SK-N-SH (cell line): Measurements from ENCODE around the gene SCN3B. TPM values are rescaled to one million over a fixed set of nuclear protein-coding genes. Genes with fewer than 3 reads are reported as not detected.

ENCODE experiments used
- CTCF ChIA-PET: fragments of 300-600, 350-600 bp; formaldehyde crosslinking; extraction: SDS; loops from one replicate; lab custom pipeline; 2021; lab: Yijun Ruan, JAX
- POLR2A ChIA-PET: fragments of 350-600 bp; sonication (Branson Sonifier 250); formaldehyde crosslinking; extraction: SDS; loops from one replicate; lab custom pipeline; 2020; ENCODE audit warnings: antibody characterized with exemption, inconsistent platforms; lab: Yijun Ruan, JAX
- DNase-seq: peaks from one replicate; pipeline ENCODE4 v3.0.0; 2012
- H2AFZ ChIP-seq: fragments of 200-600 bp; sonication (generic); 2 replicates; pipeline ENCODE4 v1.8.1; 2016; ENCODE audit warnings: antibody characterized with exemption, mild to moderate bottlenecking, low read depth
- H3F3A ChIP-seq: fragments of 200-600 bp; sonication (generic); replicated peaks from 2 replicates; pipeline ENCODE3; 2016; ENCODE audit warnings: antibody characterized with exemption, mild to moderate bottlenecking; ENCODE audit not compliant: insufficient read depth
- H3K27ac ChIP-seq, 2 experiments: fragments of 200-500 bp in 1 of 2; fragments of 200-600 bp in 1 of 2; sonication (Bioruptor generic) in 1 of 2; sonication (generic), shearing (Covaris generic) in 1 of 2; 2 replicates each; pipeline versions ENCODE4 v1.5.1 to v1.6.1; 2014 to 2016; ENCODE audit warnings: low read depth in 2 of 2, inconsistent platforms in 1 of 2, low read length in 1 of 2, mild to moderate bottlenecking in 1 of 2, mixed read lengths in 1 of 2
- H3K27me3 ChIP-seq: fragments of 200-600 bp; sonication (generic), shearing (Covaris generic); 2 replicates; pipeline ENCODE4 v1.6.1; 2016; ENCODE audit warnings: mixed run types; ENCODE audit not compliant: insufficient read depth
- H3K36me3 ChIP-seq, 2 experiments: fragments of 200-500 bp in 1 of 2; fragments of 200-600 bp in 1 of 2; sonication (Bioruptor generic) in 1 of 2; sonication (generic) in 1 of 2; replicated peaks in 1 of 2; 2 replicates each; pipeline versions ENCODE3 to v1.5.1; 2014 to 2016; ENCODE audit warnings: low read length in 1 of 2, mild to moderate bottlenecking in 1 of 2; ENCODE audit not compliant: insufficient read depth in 2 of 2, control insufficient read depth in 1 of 2
- H3K4me1 ChIP-seq, 2 experiments: fragments of 200-500 bp in 1 of 2; fragments of 200-600 bp in 1 of 2; sonication (Bioruptor generic) in 1 of 2; sonication (generic), shearing (Covaris generic) in 1 of 2; 2 replicates each; pipeline versions ENCODE4 v1.5.1 to v1.6.1; 2014 to 2016; ENCODE audit warnings: low read depth in 1 of 2, low read length in 1 of 2, mixed run types in 1 of 2; ENCODE audit not compliant: insufficient read depth in 2 of 2, control insufficient read depth in 1 of 2
- H3K4me2 ChIP-seq: fragments of 200-600 bp; sonication (generic), shearing (Covaris generic); 2 replicates; pipeline ENCODE4 v1.6.1; 2017; ENCODE audit warnings: mixed run types
- H3K4me3 ChIP-seq, 2 experiments: fragments of 200-500 bp in 1 of 2; fragments of 200-600 bp in 1 of 2; sonication (Bioruptor generic) in 1 of 2; sonication (generic), shearing (Covaris generic) in 1 of 2; 2 replicates each; pipeline versions ENCODE4 v1.5.1 to v1.8.1; 2014 to 2016; ENCODE audit warnings: low read depth in 2 of 2, inconsistent platforms in 1 of 2, low read length in 1 of 2, mild to moderate bottlenecking in 1 of 2, mixed read lengths in 1 of 2, moderate library complexity in 1 of 2
- H3K79me2 ChIP-seq: fragments of 200-600 bp; sonication (generic); 2 replicates; pipeline ENCODE4 v1.8.1; 2017; ENCODE audit warnings: mild to moderate bottlenecking; ENCODE audit not compliant: insufficient read depth
- H3K9ac ChIP-seq: fragments of 200-600 bp; sonication (generic); 2 replicates; pipeline ENCODE4 v1.6.1; 2017; ENCODE audit warnings: mixed run types
- H3K9me2 ChIP-seq: fragments of 200-600 bp; sonication (generic); 2 replicates; pipeline ENCODE4 v1.6.1; 2017; ENCODE audit warnings: mixed run types
- H3K9me3 ChIP-seq: fragments of 200-600 bp; sonication (generic); 2 replicates; pipeline ENCODE4 v1.6.1; 2017; ENCODE audit warnings: mixed run types, mild to moderate bottlenecking, moderate library complexity
- H4K20me1 ChIP-seq: fragments of 200-600 bp; sonication (generic); 2 replicates; pipeline ENCODE4 v1.6.1; 2017; ENCODE audit warnings: mild to moderate bottlenecking, mixed run types; ENCODE audit not compliant: insufficient read depth
- ELF1 ChIP-seq: IDR thresholded peaks from 2 replicates; pipeline ENCODE4 v1.4.0; 2012
- EP300 ChIP-seq, 2 experiments: IDR thresholded peaks; 2 replicates each; pipeline versions ENCODE4 v1.4.0 to v1.6.1; 2012; ENCODE audit warnings: borderline replicate concordance in 1 of 2, low read depth in 1 of 2, low read length in 1 of 2
- EZH2phosphoT487 ChIP-seq: fragments of 200-600 bp; sonication (generic); IDR thresholded peaks from 2 replicates; pipeline ENCODE4 v1.6.1; 2017; ENCODE audit warnings: low read depth, mixed run types, mild to moderate bottlenecking, antibody characterized with exemption, moderate library complexity, borderline replicate concordance
- FOSL2 ChIP-seq: IDR thresholded peaks from 2 replicates; pipeline ENCODE4 v1.4.0; 2012; ENCODE audit warnings: low read depth, mild to moderate bottlenecking, moderate library complexity, borderline replicate concordance
- FOXJ3 ChIP-seq: sonication (generic); formaldehyde crosslinking; IDR thresholded peaks from 2 replicates; pipeline ENCODE4 v1.5.1; 2020; ENCODE audit warnings: mild to moderate bottlenecking, missing genetic modification reagents
- GATA2 ChIP-seq: sonication (generic); formaldehyde crosslinking; IDR thresholded peaks from 2 replicates; pipeline ENCODE4 v1.5.0; 2020; ENCODE audit warnings: mild to moderate bottlenecking, missing genetic modification reagents
- IRF3 ChIP-seq: fragments of 150-350 bp; IDR thresholded peaks from 2 replicates; pipeline ENCODE4 v1.6.1; 2016; ENCODE audit warnings: mild to moderate bottlenecking, low read depth, low read length
- JUND ChIP-seq: IDR thresholded peaks from 2 replicates; pipeline ENCODE4 v1.4.0; 2012
- MXI1 ChIP-seq: IDR thresholded peaks from 2 replicates; pipeline ENCODE4 v1.6.1; 2012; ENCODE audit warnings: mild to moderate bottlenecking, low read depth, low read length, improper control_type of control experiment
- NFIC ChIP-seq: IDR thresholded peaks from 2 replicates; pipeline ENCODE4 v1.4.0; 2012; ENCODE audit warnings: borderline replicate concordance
- PBX3 ChIP-seq: IDR thresholded peaks from 2 replicates; pipeline ENCODE4; 2012
- RCOR1 ChIP-seq: fragments of 150-350 bp; IDR thresholded peaks from 2 replicates; pipeline ENCODE4 v1.6.1; 2017; ENCODE audit warnings: antibody characterized with exemption, low read length
- REST ChIP-seq: IDR thresholded peaks from 2 replicates; pipeline ENCODE4 v1.6.1; 2012; ENCODE audit warnings: mild to moderate bottlenecking, low read depth, low read length, moderate library complexity
- RXRA ChIP-seq: IDR thresholded peaks from 2 replicates; pipeline ENCODE4 v1.4.0; 2012; ENCODE audit warnings: low read depth, mild to moderate bottlenecking, borderline replicate concordance
- SMC3 ChIP-seq: IDR thresholded peaks from 2 replicates; pipeline ENCODE4 v1.6.1; 2012; ENCODE audit warnings: low read depth, low read length, improper control_type of control experiment
- TCF12 ChIP-seq: IDR thresholded peaks from 2 replicates; pipeline ENCODE4 v1.4.0; 2012
- TEAD4 ChIP-seq: IDR thresholded peaks from 2 replicates; pipeline ENCODE4 v1.4.0; 2012; ENCODE audit warnings: mild to moderate bottlenecking, borderline replicate concordance; ENCODE audit not compliant: insufficient read depth
- USF2 ChIP-seq: fragments of 150-350 bp; IDR thresholded peaks from 2 replicates; pipeline ENCODE4 v1.6.1; 2017; ENCODE audit warnings: antibody characterized with exemption, low read length, low read depth, borderline replicate concordance
- ZBTB33 ChIP-seq: IDR thresholded peaks from 2 replicates; pipeline ENCODE4 v1.4.0; 2012; ENCODE audit warnings: low read depth, borderline replicate concordance
- WGBS: methylation state at CpG from one replicate; pipeline ENCODE4 v1.1.6; 2017; ENCODE audit warnings: low lambda C conversion rate; 5-methylcytosine and 5-hydroxymethylcytosine counted together
- polyA plus RNA-seq, 3 experiments: library from polyadenylated mRNA; depleted of rRNA; stranded (reverse); fragments of >200 nt; gene quantifications; 2 replicates each; pipeline ENCODE4 v1.2.3, GENCODE V29; 2012

The SCN3B gene
- polyA plus RNA-seq, 1 of the 3 experiments (the other 2 are of a cell fraction) = 0.23 TPM

- no peak overlapping the region for H2AFZ ChIP-seq
- no peaks in the 10 kb centered on the region for H4K20me1 ChIP-seq
- TF ChIP-seq TEAD4 (no peak), USF2 (no peak), EP300 (IDR thresholded peaks at IDR 0.05; ENCODE audit: borderline replicate concordance in 1 of 2, low read depth in 1 of 2, low read length in 1 of 2) (no peak), JUND (no peak), RCOR1 (no peak), ZBTB33 (no peak), PBX3 (no peak), MXI1 (no peak), SMC3 (no peak), ELF1 (no peak), TCF12 (no peak), IRF3 (no peak), FOSL2 (no peak), NFIC (no peak), RXRA (no peak), EZH2phosphoT487 (no peak), FOXJ3 (CRISPR knock-in tag) (no peak), REST (no peak), GATA2 (CRISPR knock-in tag) (no peak)
- 67% methylated on average over 1 of the region's 1 CpG for WGBS
- H3K9me2 ChIP-seq = no peaks in the 10 kb centered on the region
- no peak for DNase-seq
- CTCF ChIA-PET = interaction anchor here (0.5 to 2.4 kb wide), 2 partner anchors 11 to 148 kb away, joined by 3 to 11 read pairs; no protein-coding TSS in a partner anchor
- no peaks in the 10 kb centered on the region for H3K9me3 ChIP-seq
- POLR2A ChIA-PET = no interaction called here
- no peak overlapping the region for H3K4me2 ChIP-seq
- H3K9ac ChIP-seq = no peak overlapping the region
- no peaks in the 10 kb centered on the region for H3F3A ChIP-seq
- H3K4me3 ChIP-seq = no peak overlapping the region
- H3K36me3 ChIP-seq = peaks cover 16 to 31% of the 10 kb centered on the region in 2 experiments
- H3K27me3 ChIP-seq = no peaks in the 10 kb centered on the region
- no peak overlapping the region for H3K27ac ChIP-seq
- no peaks in the 10 kb centered on the region for H3K79me2 ChIP-seq
- no peaks in the 10 kb centered on the region for H3K4me1 ChIP-seq
These were observed 46.6 kb downstream of the SCN3B start for GRCh38 chr11:123607781-123608180.
